Loucy (cell line): Measurements from ENCODE around the gene ADAMTS14.

Experiments
- H2AFZ ChIP-seq: fragments of 200-600 bp; sonication (generic); 2 replicates; pipeline ENCODE4 v1.6.0; 2016; ENCODE audit warnings: antibody characterized with exemption, mild to moderate bottlenecking, low read length, moderate library complexity
- H3F3A ChIP-seq: fragments of 200-600 bp; 2 replicates; pipeline ENCODE4 v1.6.0; 2016; ENCODE audit warnings: antibody characterized with exemption, low read depth, mild to moderate bottlenecking
- H3K27me3 ChIP-seq: fragments of 200-600 bp; sonication (generic); 2 replicates; pipeline ENCODE4 v1.6.1; 2014; ENCODE audit warnings: low read length, mild to moderate bottlenecking; ENCODE audit not compliant: insufficient read depth, poor library complexity, severe bottlenecking
- H3K36me3 ChIP-seq: fragments of 200-600 bp; sonication (generic); 2 replicates; pipeline ENCODE4 v1.6.1; 2016; ENCODE audit warnings: low read length; ENCODE audit not compliant: insufficient read depth
- H3K4me1 ChIP-seq: fragments of 200-600 bp; sonication (generic); 2 replicates; pipeline ENCODE4 v1.5.1; 2014; ENCODE audit warnings: low read length, mild to moderate bottlenecking; ENCODE audit not compliant: insufficient read depth, poor library complexity, severe bottlenecking
- H3K4me2 ChIP-seq: fragments of 200-600 bp; sonication (generic); 2 replicates; pipeline ENCODE4 v1.6.0; 2014; ENCODE audit warnings: antibody characterized with exemption, low read length, low read depth, mild to moderate bottlenecking; ENCODE audit not compliant: poor library complexity, severe bottlenecking
- H3K4me3 ChIP-seq: fragments of 200-600 bp; sonication (generic); 2 replicates; pipeline ENCODE4 v1.5.1; 2014; ENCODE audit warnings: low read length, mild to moderate bottlenecking, mixed read lengths; ENCODE audit not compliant: poor library complexity, severe bottlenecking
- H3K79me2 ChIP-seq: fragments of 200-600 bp; sonication (generic); 2 replicates; pipeline ENCODE4 v1.6.1; 2014; ENCODE audit warnings: low read length; ENCODE audit not compliant: insufficient read depth
- H3K9ac ChIP-seq: fragments of 200-600 bp; sonication (generic); 2 replicates; pipeline ENCODE4 v1.6.0; 2014; ENCODE audit warnings: mild to moderate bottlenecking, low read depth, low read length, moderate library complexity; ENCODE audit not compliant: poor library complexity, severe bottlenecking
- H3K9me2 ChIP-seq: fragments of 200-600 bp; sonication (generic); replicated peaks from 2 replicates; pipeline ENCODE4 v1.6.1; 2016; ENCODE audit warnings: low read depth, low read length, mixed read lengths
- H3K9me3 ChIP-seq: fragments of 200-600 bp; sonication (generic); 2 replicates; pipeline ENCODE4 v1.6.1; 2014; ENCODE audit warnings: mild to moderate bottlenecking, antibody characterized with exemption, low read length, low read depth; ENCODE audit not compliant: insufficient read depth
- H4K20me1 ChIP-seq: fragments of 200-600 bp; sonication (generic); 2 replicates; pipeline ENCODE4 v1.6.0; 2014; ENCODE audit warnings: antibody characterized with exemption, low read length, mild to moderate bottlenecking; ENCODE audit not compliant: insufficient read depth, poor library complexity, severe bottlenecking
- EZH2phosphoT487 ChIP-seq: fragments of 200-600 bp; IDR thresholded peaks from 2 replicates; pipeline ENCODE4 v1.6.1; 2018; ENCODE audit warnings: antibody characterized with exemption, mild to moderate bottlenecking, moderate library complexity, borderline replicate concordance
- TF ChIP-seq, protein P1 (sequence below): fragments of 200-600 bp; sonication (generic); conservative IDR thresholded peaks from 2 replicates; pipeline ENCODE4 v1.5.1; 2014; ENCODE audit warnings: mild to moderate bottlenecking, antibody characterized with exemption, low read length

The ADAMTS14 gene

DNA sequence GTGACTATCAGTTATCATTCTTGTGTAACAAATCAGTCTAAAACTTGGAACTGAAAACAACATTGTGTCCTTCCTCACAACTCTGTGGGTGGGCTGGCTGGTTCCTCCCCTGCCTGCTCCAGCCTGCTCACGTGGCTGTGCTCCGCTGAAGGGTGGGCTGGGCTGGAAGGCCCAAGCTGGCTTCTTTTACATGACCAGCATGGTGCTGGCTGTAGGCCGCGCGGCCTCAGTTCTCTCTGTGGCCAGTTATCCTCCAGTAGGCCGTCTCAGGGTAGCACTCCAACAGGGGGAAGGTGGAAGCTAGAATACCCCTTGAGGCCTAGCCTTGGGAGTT, 11.3 kb downstream of the ADAMTS14 start:
- Histone ChIP-seq H3K27me3 (no peaks in the 10 kb centered on the region), H3K4me2 (no peak overlapping the region), H3K9me3 (no peaks in the 10 kb centered on the region), H3K4me3 (no peak overlapping the region), H3K79me2 (no peaks in the 10 kb centered on the region), H3K4me1 (no peaks in the 10 kb centered on the region), H2AFZ (no peak overlapping the region), H3K36me3 (no peaks in the 10 kb centered on the region), H3K9me2 (no peaks in the 10 kb centered on the region), H3F3A (no peaks in the 10 kb centered on the region), H3K9ac (no peak overlapping the region), H4K20me1 (no peaks in the 10 kb centered on the region)
- TF ChIP-seq EZH2phosphoT487: no peak
- TF ChIP-seq, protein P1, sequence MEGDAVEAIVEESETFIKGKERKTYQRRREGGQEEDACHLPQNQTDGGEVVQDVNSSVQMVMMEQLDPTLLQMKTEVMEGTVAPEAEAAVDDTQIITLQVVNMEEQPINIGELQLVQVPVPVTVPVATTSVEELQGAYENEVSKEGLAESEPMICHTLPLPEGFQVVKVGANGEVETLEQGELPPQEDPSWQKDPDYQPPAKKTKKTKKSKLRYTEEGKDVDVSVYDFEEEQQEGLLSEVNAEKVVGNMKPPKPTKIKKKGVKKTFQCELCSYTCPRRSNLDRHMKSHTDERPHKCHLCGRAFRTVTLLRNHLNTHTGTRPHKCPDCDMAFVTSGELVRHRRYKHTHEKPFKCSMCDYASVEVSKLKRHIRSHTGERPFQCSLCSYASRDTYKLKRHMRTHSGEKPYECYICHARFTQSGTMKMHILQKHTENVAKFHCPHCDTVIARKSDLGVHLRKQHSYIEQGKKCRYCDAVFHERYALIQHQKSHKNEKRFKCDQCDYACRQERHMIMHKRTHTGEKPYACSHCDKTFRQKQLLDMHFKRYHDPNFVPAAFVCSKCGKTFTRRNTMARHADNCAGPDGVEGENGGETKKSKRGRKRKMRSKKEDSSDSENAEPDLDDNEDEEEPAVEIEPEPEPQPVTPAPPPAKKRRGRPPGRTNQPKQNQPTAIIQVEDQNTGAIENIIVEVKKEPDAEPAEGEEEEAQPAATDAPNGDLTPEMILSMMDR: no peak

DNA sequence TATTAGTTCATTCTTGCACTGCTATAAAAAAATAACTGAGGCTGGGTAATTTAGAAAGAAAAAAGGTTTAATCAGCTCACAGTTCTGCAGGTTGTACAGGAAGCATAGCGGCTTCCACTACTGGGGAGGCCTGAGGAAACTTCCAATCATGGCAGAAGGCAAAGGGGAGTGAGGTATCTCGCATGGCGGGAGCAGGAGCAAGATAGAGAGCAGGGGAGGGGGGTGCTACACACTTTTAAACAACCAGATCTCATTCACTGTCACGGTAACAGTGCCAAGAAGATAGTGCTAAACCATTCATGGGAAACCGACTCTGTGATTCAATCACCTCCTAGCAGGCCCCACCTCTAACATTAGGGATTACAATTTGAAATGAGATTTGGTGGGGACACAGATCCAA, 11.6 kb downstream of the ADAMTS14 start:
- H3K27me3 ChIP-seq: no peaks in the 10 kb centered on the region
- H3K4me2 ChIP-seq: no peak overlapping the region
- no peak overlapping the region for H2AFZ ChIP-seq
- H3K9ac ChIP-seq: no peak overlapping the region
- no peaks in the 10 kb centered on the region for H3F3A ChIP-seq
- H3K79me2 ChIP-seq: no peaks in the 10 kb centered on the region
- TF ChIP-seq, protein P1: no peak
- no peak for TF ChIP-seq EZH2phosphoT487
- H3K36me3 ChIP-seq: no peaks in the 10 kb centered on the region
- no peaks in the 10 kb centered on the region for H3K9me3 ChIP-seq
- no peaks in the 10 kb centered on the region for H3K9me2 ChIP-seq
- no peak overlapping the region for H3K4me3 ChIP-seq
- no peaks in the 10 kb centered on the region for H3K4me1 ChIP-seq
- no peaks in the 10 kb centered on the region for H4K20me1 ChIP-seq

DNA sequence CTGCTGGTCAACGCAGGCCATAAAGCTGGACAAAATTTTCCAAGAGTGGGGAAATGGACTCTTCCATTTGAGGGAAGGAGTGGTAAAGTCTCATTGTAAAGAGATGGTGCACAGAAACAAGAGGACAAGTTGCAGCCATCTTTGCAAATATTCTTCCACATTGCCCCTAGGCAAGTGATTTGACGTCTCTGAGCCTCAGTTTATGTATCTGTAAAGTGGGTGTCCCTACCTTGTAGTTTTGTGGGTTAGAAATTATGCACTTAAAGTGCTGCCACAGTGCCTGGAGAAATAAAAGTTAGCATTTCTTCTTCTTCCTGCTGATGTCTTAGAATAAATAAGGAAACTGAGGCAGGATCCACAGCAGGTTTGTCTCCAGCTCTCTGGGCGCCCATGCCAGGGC, 12.1 kb downstream of the ADAMTS14 start:
- no peaks in the 10 kb centered on the region for H3K36me3 ChIP-seq
- H3F3A ChIP-seq: no peaks in the 10 kb centered on the region
- no peaks in the 10 kb centered on the region for H3K9me2 ChIP-seq
- no peak overlapping the region for H3K4me3 ChIP-seq
- TF ChIP-seq, protein P1: no peak
- no peak for TF ChIP-seq EZH2phosphoT487
- no peak overlapping the region for H3K4me2 ChIP-seq
- H2AFZ ChIP-seq: no peak overlapping the region
- no peak overlapping the region for H3K9ac ChIP-seq
- no peaks in the 10 kb centered on the region for H4K20me1 ChIP-seq
- no peaks in the 10 kb centered on the region for H3K27me3 ChIP-seq
- H3K9me3 ChIP-seq: no peaks in the 10 kb centered on the region
- H3K4me1 ChIP-seq: no peaks in the 10 kb centered on the region
- no peaks in the 10 kb centered on the region for H3K79me2 ChIP-seq
